ENCODE results near the gene DNAH2. TPM values are rescaled to one million over a fixed set of nuclear protein-coding genes. Genes with fewer than 3 reads are reported as not detected.

DNAH2 gene
- total and polyA plus RNA-seq, 2 of the 13 experiments (the other 11 are each of a cell fraction or from before 2014, with no cell fraction given), result not detected

DNA sequence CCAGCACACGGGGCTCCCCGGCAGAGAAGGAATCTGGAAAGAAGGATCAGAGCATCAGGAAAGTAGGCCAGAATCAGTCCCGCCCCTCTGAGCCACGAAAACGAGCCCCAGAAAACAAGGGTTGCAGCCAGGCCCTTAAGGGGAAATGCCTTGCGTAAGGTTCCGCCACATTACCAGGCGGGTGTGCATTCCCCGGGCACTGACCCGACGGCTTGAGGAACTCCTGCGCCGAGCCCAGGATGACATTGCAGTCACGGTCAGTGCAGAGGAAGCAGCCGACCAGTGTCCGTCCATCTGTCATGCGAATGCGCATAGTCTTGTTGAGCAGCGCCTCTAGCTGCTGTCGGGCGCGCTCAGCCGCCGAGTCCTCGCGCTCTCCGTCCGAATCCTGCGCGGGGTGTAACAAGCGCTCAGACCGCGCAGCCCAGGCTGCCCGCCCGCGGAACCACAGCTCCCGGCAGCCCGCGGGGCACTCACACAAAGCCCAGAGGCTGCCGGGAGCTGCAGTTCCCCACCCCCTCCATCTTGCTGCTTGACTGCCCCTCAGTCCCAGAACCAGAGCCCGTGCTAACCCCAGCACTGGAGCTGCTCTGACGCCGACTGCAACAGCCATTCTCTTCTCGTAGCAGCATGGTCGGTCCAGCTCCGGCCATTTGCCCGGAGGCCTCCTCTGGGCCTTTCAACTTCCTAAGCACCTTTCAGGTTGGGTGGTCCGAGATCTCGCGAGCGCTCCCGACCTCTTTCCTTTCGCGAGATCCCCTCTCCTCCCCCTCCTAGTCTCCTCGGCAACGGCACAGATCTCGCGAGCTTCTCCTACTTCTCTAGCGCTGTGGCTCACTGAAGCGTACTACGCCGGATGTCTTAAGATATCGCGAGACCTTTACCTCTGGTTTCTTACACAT lies 139.5 kb downstream of the DNAH2 start, which contains the start of gene NAA38 (continued):
- TF ChIP-seq, protein P1, sequence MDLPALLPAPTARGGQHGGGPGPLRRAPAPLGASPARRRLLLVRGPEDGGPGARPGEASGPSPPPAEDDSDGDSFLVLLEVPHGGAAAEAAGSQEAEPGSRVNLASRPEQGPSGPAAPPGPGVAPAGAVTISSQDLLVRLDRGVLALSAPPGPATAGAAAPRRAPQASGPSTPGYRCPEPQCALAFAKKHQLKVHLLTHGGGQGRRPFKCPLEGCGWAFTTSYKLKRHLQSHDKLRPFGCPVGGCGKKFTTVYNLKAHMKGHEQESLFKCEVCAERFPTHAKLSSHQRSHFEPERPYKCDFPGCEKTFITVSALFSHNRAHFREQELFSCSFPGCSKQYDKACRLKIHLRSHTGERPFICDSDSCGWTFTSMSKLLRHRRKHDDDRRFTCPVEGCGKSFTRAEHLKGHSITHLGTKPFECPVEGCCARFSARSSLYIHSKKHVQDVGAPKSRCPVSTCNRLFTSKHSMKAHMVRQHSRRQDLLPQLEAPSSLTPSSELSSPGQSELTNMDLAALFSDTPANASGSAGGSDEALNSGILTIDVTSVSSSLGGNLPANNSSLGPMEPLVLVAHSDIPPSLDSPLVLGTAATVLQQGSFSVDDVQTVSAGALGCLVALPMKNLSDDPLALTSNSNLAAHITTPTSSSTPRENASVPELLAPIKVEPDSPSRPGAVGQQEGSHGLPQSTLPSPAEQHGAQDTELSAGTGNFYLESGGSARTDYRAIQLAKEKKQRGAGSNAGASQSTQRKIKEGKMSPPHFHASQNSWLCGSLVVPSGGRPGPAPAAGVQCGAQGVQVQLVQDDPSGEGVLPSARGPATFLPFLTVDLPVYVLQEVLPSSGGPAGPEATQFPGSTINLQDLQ (CRISPR knock-in tag; IDR thresholded peaks at IDR 0.05), result no peak
- TF ChIP-seq, protein P2, sequence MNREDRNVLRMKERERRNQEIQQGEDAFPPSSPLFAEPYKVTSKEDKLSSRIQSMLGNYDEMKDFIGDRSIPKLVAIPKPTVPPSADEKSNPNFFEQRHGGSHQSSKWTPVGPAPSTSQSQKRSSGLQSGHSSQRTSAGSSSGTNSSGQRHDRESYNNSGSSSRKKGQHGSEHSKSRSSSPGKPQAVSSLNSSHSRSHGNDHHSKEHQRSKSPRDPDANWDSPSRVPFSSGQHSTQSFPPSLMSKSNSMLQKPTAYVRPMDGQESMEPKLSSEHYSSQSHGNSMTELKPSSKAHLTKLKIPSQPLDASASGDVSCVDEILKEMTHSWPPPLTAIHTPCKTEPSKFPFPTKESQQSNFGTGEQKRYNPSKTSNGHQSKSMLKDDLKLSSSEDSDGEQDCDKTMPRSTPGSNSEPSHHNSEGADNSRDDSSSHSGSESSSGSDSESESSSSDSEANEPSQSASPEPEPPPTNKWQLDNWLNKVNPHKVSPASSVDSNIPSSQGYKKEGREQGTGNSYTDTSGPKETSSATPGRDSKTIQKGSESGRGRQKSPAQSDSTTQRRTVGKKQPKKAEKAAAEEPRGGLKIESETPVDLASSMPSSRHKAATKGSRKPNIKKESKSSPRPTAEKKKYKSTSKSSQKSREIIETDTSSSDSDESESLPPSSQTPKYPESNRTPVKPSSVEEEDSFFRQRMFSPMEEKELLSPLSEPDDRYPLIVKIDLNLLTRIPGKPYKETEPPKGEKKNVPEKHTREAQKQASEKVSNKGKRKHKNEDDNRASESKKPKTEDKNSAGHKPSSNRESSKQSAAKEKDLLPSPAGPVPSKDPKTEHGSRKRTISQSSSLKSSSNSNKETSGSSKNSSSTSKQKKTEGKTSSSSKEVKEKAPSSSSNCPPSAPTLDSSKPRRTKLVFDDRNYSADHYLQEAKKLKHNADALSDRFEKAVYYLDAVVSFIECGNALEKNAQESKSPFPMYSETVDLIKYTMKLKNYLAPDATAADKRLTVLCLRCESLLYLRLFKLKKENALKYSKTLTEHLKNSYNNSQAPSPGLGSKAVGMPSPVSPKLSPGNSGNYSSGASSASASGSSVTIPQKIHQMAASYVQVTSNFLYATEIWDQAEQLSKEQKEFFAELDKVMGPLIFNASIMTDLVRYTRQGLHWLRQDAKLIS (CRISPR knock-in tag; IDR thresholded peaks at IDR 0.05), result no peak
- TF ChIP-seq SP1 (IDR thresholded peaks at IDR 0.05) (peak; percentile 93), SP1 (CRISPR knock-in tag; IDR thresholded peaks at IDR 0.05) (peak; percentile 11; the same call in 1 of the 2 replicates), ZZZ3 (CRISPR knock-in tag; IDR thresholded peaks at IDR 0.05; ENCODE audit: borderline replicate concordance) (0 out of 2 replicates have a peak, but pooled peaks have one; percentile 67), ZNF12 (CRISPR knock-in tag; IDR thresholded peaks at IDR 0.05) (0 out of 2 replicates have a peak, but pooled peaks have one; percentile 3), HHEX (CRISPR knock-in tag; IDR thresholded peaks at IDR 0.05) (no peak), ZMAT3 (CRISPR knock-in tag; conservative IDR thresholded peaks at IDR 0.05) (peak; percentile 54; the same call in 1 of the 2 replicates), ZNF329 (CRISPR knock-in tag; IDR thresholded peaks at IDR 0.05; ENCODE audit: low read depth) (no peak), ZNF274 (CRISPR knock-in tag; IDR thresholded peaks at IDR 0.05) (no peak), AGO1 (IDR thresholded peaks at IDR 0.05; ENCODE audit: low read depth, low read length, poor library complexity, severe bottlenecking) (peak; percentile 96), MAFF (IDR thresholded peaks at IDR 0.05; ENCODE audit: low read depth, low read length) (no peak)
- TF ChIP-seq, protein P3, sequence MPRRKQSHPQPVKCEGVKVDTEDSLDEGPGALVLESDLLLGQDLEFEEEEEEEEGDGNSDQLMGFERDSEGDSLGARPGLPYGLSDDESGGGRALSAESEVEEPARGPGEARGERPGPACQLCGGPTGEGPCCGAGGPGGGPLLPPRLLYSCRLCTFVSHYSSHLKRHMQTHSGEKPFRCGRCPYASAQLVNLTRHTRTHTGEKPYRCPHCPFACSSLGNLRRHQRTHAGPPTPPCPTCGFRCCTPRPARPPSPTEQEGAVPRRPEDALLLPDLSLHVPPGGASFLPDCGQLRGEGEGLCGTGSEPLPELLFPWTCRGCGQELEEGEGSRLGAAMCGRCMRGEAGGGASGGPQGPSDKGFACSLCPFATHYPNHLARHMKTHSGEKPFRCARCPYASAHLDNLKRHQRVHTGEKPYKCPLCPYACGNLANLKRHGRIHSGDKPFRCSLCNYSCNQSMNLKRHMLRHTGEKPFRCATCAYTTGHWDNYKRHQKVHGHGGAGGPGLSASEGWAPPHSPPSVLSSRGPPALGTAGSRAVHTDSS (CRISPR knock-in tag; conservative IDR thresholded peaks at IDR 0.05), result 0 out of 2 replicates have a peak, but pooled peaks have one; percentile 33
- TF ChIP-seq, protein P4, sequence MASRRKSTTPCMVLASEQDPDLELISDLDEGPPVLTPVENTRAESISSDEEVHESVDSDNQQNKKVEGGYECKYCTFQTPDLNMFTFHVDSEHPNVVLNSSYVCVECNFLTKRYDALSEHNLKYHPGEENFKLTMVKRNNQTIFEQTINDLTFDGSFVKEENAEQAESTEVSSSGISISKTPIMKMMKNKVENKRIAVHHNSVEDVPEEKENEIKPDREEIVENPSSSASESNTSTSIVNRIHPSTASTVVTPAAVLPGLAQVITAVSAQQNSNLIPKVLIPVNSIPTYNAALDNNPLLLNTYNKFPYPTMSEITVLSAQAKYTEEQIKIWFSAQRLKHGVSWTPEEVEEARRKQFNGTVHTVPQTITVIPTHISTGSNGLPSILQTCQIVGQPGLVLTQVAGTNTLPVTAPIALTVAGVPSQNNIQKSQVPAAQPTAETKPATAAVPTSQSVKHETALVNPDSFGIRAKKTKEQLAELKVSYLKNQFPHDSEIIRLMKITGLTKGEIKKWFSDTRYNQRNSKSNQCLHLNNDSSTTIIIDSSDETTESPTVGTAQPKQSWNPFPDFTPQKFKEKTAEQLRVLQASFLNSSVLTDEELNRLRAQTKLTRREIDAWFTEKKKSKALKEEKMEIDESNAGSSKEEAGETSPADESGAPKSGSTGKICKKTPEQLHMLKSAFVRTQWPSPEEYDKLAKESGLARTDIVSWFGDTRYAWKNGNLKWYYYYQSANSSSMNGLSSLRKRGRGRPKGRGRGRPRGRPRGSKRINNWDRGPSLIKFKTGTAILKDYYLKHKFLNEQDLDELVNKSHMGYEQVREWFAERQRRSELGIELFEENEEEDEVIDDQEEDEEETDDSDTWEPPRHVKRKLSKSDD (CRISPR knock-in tag; IDR thresholded peaks at IDR 0.05; ENCODE audit: low read depth), result peak; percentile 24; the same call in 1 of the 2 replicates
